SK-N-MC (cell line): ENCODE measurements around the gene AKT2.
"Not testable (repeated sequence)": the region's sequence is repeated elsewhere in the genome, so short reads cannot be mapped to it uniquely, and the experiment has no call there.

Source experiments
- DNase-seq: peaks from one replicate; pipeline ENCODE4 v3.0.0-alpha.2; 2011; ENCODE audit warnings: low read depth, low spot score
- H3K27ac ChIP-seq: fragments of 200-600 bp; sonication (generic); 2 replicates; pipeline ENCODE4 v1.5.1; 2016; ENCODE audit warnings: mixed run types
- H3K36me3 ChIP-seq: fragments of 200-600 bp; sonication (generic); 2 replicates; pipeline ENCODE4 v1.6.1; 2017; ENCODE audit warnings: antibody characterized with exemption, low read length, mixed read lengths; ENCODE audit not compliant: insufficient read depth
- H3K4me3 ChIP-seq: fragments of 200-600 bp; sonication (generic); 2 replicates; pipeline ENCODE4 v1.5.1; 2016
- H3K9ac ChIP-seq: fragments of 200-600 bp; sonication (generic); 2 replicates; pipeline ENCODE4 v1.8.0; 2017; ENCODE audit warnings: mixed run types, mixed read lengths; ENCODE audit not compliant: insufficient read length
- H3K9me3 ChIP-seq: fragments of 200-600 bp; sonication (generic); 2 replicates; pipeline ENCODE4 v1.6.1; 2017; ENCODE audit warnings: low read depth, mild to moderate bottlenecking, antibody characterized with exemption, low read length, moderate library complexity, mixed read lengths
- EZH2 ChIP-seq: fragments of 200-600 bp; sonication (generic); IDR thresholded peaks from one replicate; pipeline ENCODE4 v1.6.1; 2017; ENCODE audit warnings: antibody characterized with exemption
- FOXP2 ChIP-seq: optimal IDR thresholded peaks from 2 replicates; pipeline ENCODE3; 2011; ENCODE audit warnings: mild to moderate bottlenecking, moderate library complexity; ENCODE audit not compliant: insufficient read depth; ENCODE audit errors: extremely low read length, control extremely low read depth
- POLR2AphosphoS5 ChIP-seq: IDR thresholded peaks from 2 replicates; pipeline ENCODE4 v1.6.1; 2012; ENCODE audit warnings: mild to moderate bottlenecking, low read depth, low read length, borderline replicate concordance

Gene AKT2

DNA sequence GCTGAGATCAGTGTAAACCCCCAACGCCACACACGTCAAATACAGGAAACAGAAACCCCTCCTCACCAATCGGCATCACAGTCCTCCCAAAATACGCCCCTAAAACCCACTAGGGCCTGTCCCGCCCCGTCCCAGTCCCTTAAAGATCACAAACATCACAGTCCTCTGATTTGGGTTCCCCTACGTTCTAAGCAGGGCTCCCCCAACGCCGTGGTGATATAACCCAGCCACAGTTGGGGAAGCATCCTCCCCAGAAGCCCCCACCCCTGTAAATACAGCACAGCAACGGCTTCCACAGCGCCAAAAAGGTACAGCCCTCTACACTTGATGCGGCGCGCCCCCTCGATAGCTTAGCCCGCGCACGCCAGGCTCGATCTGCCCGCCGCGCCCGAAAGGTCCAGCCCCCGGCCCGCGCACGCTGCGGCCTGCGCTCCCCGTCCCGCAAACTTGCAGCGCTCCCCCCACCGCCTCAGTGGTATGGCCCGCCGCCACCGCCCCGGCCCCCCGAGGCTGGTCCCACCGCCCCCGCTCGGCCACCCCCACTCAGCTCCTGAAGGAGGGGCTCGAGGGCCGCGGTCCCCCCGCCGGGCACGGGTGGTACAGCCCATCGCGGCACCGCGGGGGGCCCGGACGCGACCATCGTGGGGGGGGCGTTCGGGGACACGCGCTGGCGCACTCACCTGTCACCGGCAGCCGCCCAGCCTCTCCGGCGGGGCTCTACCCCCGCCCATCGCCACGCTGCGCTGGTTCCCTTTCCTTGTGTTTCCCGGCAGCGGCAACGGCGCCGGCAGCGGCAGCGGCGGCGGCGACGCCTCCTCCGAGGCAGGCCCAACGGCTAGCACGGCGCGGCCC lies at the start of gene AKT2:
Gene AKT2, minus strand, starts transcription at position 845 of the 852 bp plus-strand sequence. CDS start 20,078 bp downstream, outside the sequence.
- H3K4me3 ChIP-seq, result peak within 1 kb of the TSS; percentile 90
- peak within 1 kb of the TSS; percentile 96 for H3K9ac ChIP-seq
- peak; percentile 61 for TF ChIP-seq POLR2AphosphoS5
- no peak for TF ChIP-seq FOXP2
- no peaks in the 10 kb centered on the region for H3K36me3 ChIP-seq
- no peak for DNase-seq
- peak within 1 kb of the TSS; percentile 97 for H3K27ac ChIP-seq
- H3K9me3 ChIP-seq, result no peaks in the 10 kb centered on the region

- not testable (repeated sequence) for H3K9me3 ChIP-seq, H3K27ac ChIP-seq, H3K9ac ChIP-seq, DNase-seq, H3K4me3 ChIP-seq
- peaks cover 46% of the 10 kb centered on the region; the same call in 1 of the 2 replicates for H3K36me3 ChIP-seq
Measured at GRCh38 chr19:40333083-40333482, 47.9 kb upstream of the AKT2 start.

DNA sequence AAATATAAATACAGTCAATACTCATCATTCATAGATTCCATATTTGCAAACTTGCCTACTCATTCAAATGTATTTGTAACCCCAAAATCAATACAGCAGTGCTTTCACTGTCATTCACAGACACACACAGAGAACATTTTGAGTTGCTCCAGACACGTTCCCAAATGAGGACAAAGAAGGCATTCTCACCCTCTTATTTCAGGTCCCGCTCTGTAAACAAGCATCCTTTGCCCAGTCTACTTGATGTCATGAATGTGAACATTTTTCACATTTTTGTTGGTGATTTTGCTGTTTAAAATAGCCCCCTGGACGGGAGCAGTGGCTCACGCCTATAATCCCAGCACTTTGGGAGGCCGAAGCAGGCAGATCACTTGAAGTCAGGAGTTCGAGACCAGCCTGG lies 47.5 kb upstream of the AKT2 start:
- H3K4me3 ChIP-seq, result no peak overlapping the region
- H3K27ac ChIP-seq, result no peak overlapping the region

DNA sequence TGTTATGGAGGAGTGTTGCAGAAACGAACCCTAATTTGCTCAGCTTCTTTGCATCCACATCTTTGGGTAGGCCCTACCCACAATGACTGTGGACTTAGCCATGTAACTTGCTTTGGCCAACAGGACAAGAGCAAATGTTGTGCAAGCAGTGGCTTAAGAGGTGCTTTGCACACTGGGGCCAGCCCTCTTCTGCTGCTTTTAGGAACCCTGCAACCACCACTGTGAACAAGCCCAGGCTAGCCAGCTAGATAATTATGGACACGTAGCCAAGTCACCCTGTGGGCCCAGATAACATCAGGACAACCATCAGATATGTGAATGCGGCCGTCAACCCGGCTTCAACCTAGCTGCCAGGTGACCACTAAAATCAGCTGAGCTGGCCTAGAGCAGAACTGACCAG lies 45.9 kb upstream of the AKT2 start:
- no peak for DNase-seq
- TF ChIP-seq EZH2 (no peak), FOXP2 (no peak), POLR2AphosphoS5 (no peak)
- H3K4me3 ChIP-seq, result no peak overlapping the region
- peaks cover 53% of the 10 kb centered on the region; the same call in 1 of the 2 replicates for H3K36me3 ChIP-seq
- H3K9ac ChIP-seq, result no peak overlapping the region
- no peak overlapping the region for H3K27ac ChIP-seq
- H3K9me3 ChIP-seq, result no peaks in the 10 kb centered on the region

More for the DNA sequence above, 47.5 kb upstream of the AKT2 start:
- no peak for DNase-seq
- Histone ChIP-seq H3K9me3 (no peaks in the 10 kb centered on the region), H3K36me3 (peaks cover 48% of the 10 kb centered on the region; the same call in 1 of the 2 replicates), H3K9ac (no peak overlapping the region)
- TF ChIP-seq FOXP2 (no peak), EZH2 (no peak), POLR2AphosphoS5 (no peak)

- H3K27ac ChIP-seq, result no peak overlapping the region
- no peak overlapping the region for H3K4me3 ChIP-seq
- H3K9ac ChIP-seq, result no peak overlapping the region
- TF ChIP-seq FOXP2, result no peak
- TF ChIP-seq EZH2, result no peak
- TF ChIP-seq POLR2AphosphoS5, result no peak
- no peaks in the 10 kb centered on the region for H3K9me3 ChIP-seq
- H3K36me3 ChIP-seq, result peaks cover 60% of the 10 kb centered on the region
- no peak for DNase-seq
Measured at GRCh38 chr19:40326201-40326600, 41.1 kb upstream of the AKT2 start.

- no peak for DNase-seq
- Histone ChIP-seq H3K27ac (peak overlapping the region; percentile 79), H3K9ac (peak overlapping the region; percentile 25), H3K9me3 (no peaks in the 10 kb centered on the region), H3K4me3 (peak overlapping the region; percentile 40), H3K36me3 (peaks cover 60% of the 10 kb centered on the region)
- TF ChIP-seq FOXP2 (no peak), POLR2AphosphoS5 (no peak), EZH2 (no peak)
Measured at GRCh38 chr19:40323705-40324104, 38.6 kb upstream of the AKT2 start.

- peak overlapping the region; percentile 40 for H3K4me3 ChIP-seq
- H3K36me3 ChIP-seq, result peaks cover 54% of the 10 kb centered on the region
- TF ChIP-seq EZH2, result no peak
- TF ChIP-seq POLR2AphosphoS5, result peak; percentile 13; the same call in 1 of the 2 replicates
- no peak for TF ChIP-seq FOXP2
- H3K9me3 ChIP-seq, result no peaks in the 10 kb centered on the region
- DNase-seq, result peak; percentile 66
- peak overlapping the region; percentile 25 for H3K9ac ChIP-seq
- peak overlapping the region; percentile 79 for H3K27ac ChIP-seq
Measured at GRCh38 chr19:40322951-40323615, 37.9 kb upstream of the AKT2 start.

- no peak for DNase-seq
- H3K27ac ChIP-seq, result no peak overlapping the region
- no peak overlapping the region for H3K9ac ChIP-seq
- no peak overlapping the region for H3K4me3 ChIP-seq
- peaks cover 52% of the 10 kb centered on the region for H3K36me3 ChIP-seq
- no peak for TF ChIP-seq POLR2AphosphoS5
- no peak for TF ChIP-seq FOXP2
- no peak for TF ChIP-seq EZH2
- no peaks in the 10 kb centered on the region for H3K9me3 ChIP-seq
Measured at GRCh38 chr19:40322271-40322610, 37.1 kb upstream of the AKT2 start.
